HTERT RPE-1 (cell line): ENCODE results near the gene ACVR2A.

ENCODE experiments used
- in situ Hi-C: fragments of 300-500 bp; cut with MboI; formaldehyde crosslinking; loops from 4 replicates; pipeline ENCODE4 v1.14.3; 2020; ENCODE audit warnings: low sequenced_read_pairs

ACVR2A gene

DNA sequence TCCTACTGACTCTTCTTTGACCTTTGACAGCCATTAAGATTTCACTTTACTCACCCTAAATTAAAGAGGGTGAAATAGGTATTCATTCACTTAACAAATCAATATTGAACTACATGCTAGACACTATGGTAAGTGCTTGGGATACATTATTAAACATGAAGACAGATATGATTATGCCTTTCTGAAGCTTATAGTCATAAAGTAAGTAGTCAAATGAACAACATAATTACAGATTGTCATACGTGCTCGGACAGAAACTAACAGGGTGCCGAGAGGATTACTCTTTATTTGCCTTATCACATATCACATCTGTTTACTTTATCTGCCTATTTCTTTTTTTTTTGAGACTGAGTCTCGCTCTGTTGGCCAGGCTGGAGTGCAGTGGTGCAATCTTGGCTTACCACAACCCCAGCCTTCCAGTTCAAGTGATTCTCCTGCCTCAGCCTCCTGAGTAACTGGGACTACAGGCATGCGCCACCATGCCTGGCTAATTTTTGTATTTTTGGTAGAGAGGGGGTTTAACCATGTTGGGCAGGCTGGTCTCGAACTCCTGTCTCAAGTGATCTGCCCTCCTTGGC, 9.8 kb downstream of the ACVR2A start:
- in situ Hi-C loops = no loop called here

- in situ Hi-C loops = no loop called here
Measured at GRCh38 chr2:147855316-147855715, 10.5 kb downstream of the ACVR2A start.

GRCh38 chr2:147855977-147856376, 11.1 kb downstream of the ACVR2A start:
- in situ Hi-C loops = no loop called here

DNA sequence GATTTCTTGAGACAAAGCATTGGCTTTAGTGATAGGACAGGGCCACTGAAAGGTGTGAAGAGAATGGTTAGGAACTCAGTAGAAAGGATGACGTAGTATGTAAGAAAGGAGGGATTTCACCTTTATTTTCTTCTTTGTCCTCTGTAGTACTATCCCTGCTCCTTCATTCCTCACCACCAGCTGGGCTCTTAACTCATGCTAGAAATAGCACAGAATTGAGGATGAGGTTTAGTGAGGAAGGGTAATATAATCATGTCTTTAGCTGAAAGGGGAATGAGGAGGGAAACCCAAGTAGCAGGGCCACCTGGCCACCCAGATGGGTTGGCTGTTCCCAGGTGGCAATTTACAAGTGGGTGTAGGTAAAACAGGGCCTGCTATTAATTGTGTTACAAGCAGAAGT, 15.2 kb downstream of the ACVR2A start:
- in situ Hi-C loops = no loop called here

- in situ Hi-C loops = no loop called here
Measured at GRCh38 chr2:147862859-147863516, 18.2 kb downstream of the ACVR2A start.

DNA sequence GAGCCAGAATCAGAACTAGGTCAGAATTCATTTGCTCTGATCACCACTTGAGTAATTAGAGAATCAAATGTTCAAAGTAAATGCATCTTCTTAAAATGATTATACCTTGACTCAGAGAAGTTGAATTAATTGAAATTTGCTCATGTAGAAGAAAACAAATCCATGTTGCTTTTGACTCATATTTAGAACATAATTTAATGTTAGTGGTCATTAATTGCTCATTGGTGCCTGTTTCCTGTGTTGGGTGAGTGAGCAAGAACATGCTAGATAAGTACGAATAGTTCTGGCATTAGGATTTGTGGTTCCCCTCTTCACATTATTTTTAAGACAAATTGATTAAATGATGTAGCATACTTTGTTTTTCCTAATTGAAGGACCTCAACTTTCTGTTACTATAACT, 19.0 kb downstream of the ACVR2A start:
- in situ Hi-C loops = no loop called here

DNA sequence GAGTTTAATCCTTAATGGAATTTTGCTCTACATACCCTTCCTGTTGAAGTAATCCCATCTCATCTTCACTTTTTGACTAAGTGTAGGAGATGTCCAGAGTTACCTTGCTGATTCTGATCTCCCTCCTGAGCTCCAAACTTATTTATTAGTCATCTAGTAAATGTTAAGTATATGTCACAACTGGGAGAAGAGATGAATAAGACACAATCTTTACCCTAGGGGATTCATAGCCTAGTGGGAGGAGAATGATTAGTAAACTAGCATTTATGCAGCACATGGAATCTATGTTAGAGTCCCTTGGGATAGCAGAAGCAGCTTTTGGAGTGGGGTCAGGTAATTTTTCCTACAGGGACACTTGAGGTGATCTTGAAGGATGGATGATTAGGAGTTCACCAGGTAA, 20.7 kb downstream of the ACVR2A start:
- in situ Hi-C loops = no loop called here

DNA sequence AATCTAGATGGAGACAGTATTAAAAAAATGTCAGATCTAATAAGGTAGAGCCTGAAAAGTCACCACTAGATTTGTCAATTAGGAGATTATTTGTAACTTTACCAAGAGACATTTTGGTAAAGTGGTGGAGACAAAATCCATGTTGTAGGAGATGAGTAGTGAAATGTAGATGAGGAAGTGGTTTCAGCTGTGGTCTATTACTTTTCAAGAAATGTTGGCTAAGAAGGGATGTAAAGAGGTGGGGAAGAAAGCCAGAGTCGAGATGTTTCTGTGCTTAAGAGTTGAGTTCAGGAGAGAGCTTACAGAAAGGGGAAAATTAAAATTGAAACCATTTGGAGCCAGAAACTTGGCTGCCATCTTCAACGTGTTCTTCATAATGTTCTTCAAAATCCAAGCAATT, 22.2 kb downstream of the ACVR2A start:
- in situ Hi-C loops = no loop called here

DNA sequence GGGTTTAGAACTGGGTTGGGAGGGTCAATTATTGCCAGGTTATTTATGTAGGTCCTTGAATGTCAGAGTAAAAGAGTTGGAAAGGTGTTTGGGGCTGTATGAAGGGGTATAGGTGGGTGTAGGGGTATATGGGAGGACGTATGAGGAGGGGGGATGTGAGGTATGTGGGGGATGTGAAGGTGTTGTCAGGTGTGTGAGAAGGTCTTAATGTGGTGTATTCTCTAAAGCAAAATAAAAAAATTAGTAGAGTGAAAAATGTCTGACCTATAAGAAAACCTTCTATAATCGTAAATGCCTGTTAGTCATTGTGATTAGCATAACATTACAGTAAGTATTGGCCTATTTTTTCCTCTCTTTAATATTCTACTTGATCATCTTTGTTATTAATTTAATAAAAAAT, 25.1 kb downstream of the ACVR2A start:
- in situ Hi-C loops = no loop called here

- in situ Hi-C loops = no loop called here
Measured at GRCh38 chr2:147872967-147873366, 28.1 kb downstream of the ACVR2A start.

- in situ Hi-C loops = no loop called here
Measured at GRCh38 chr2:147873859-147874483, 29.1 kb downstream of the ACVR2A start.

GRCh38 chr2:147879846-147880245, 35.0 kb downstream of the ACVR2A start:
- in situ Hi-C loops = no loop called here

DNA sequence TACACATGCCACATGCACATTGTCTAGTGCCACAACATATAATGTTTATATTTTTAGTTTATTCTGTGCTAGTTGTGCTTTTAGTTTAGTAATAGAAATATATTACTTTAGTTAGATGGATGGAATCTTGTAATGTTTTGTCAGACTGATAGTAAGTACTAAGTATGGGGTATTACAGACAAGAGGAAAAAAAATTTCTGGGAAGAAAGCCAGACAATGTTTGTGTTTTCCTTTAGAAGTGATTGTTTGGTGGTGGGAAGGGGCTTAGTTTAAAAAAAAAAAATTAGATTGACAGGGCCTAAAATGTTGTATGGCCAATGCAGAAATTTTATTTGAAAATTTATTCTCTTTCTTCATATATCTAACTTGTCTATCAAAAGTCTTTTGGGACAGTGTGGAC, 37.8 kb downstream of the ACVR2A start:
- in situ Hi-C loops = no loop called here

DNA sequence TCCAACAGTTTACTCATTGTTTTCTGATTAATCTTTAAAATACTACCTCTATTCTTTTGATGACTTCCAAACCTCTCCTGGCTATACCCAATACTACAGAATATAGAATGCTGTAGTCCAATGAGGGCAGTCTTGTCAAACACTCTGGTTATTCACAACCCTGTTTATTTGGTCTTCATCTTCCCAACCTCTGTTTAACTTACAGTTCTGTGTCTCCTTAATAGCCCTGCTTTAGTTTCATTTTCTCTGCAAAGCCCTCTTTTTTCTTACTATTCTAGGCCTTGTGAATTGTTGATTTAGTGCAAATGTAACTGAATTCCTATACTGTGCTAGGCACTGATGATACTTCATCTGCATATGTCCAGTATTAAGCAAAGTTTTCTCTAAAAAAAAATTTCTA, 40.0 kb downstream of the ACVR2A start:
- in situ Hi-C loops = no loop called here

- in situ Hi-C loops = no loop called here
Measured at GRCh38 chr2:147886136-147886535, 41.3 kb downstream of the ACVR2A start.

GRCh38 chr2:147888680-147889079, 43.9 kb downstream of the ACVR2A start:
- in situ Hi-C loops = no loop called here

GRCh38 chr2:147904051-147904450, 59.2 kb downstream of the ACVR2A start:
- in situ Hi-C loops = no loop called here

GRCh38 chr2:147909178-147909577, 64.3 kb downstream of the ACVR2A start:
- in situ Hi-C loops = no loop called here

GRCh38 chr2:147910990-147911473, 66.2 kb downstream of the ACVR2A start:
- in situ Hi-C loops = no loop called here

GRCh38 chr2:147913701-147914480, 69.1 kb downstream of the ACVR2A start:
- in situ Hi-C loops = no loop called here

GRCh38 chr2:147916067-147916466, 71.2 kb downstream of the ACVR2A start:
- in situ Hi-C loops = no loop called here

- in situ Hi-C loops = no loop called here
Measured at GRCh38 chr2:147916723-147917122, 71.9 kb downstream of the ACVR2A start.
